ENCODE data around the gene PCSK4. TPM values are rescaled to one million over a fixed set of nuclear protein-coding genes. Genes with fewer than 3 reads are reported as not detected.
"Not testable (repeated sequence)": the region's sequence is repeated elsewhere in the genome, so short reads cannot be mapped to it uniquely, and the experiment has no call there.

Gene PCSK4
- total RNA-seq, 1 donor from 2014 or later = 1.3 TPM

- Histone ChIP-seq H3K36me3 (peaks cover 4% of the 10 kb centered on the region), H3K9me3 (replicated peaks) (no peaks in the 10 kb centered on the region), H3K4me1 (peaks cover 32% of the 10 kb centered on the region), H3K27me3 (ENCODE audit: low read depth) (no peaks in the 10 kb centered on the region), H3K4me3 (peak within 1 kb of the TSS; percentile 100), H3K27ac (replicated peaks) (peak within 1 kb of the TSS; percentile 86)
- no peak for TF ChIP-seq CTCF (IDR thresholded peaks at IDR 0.05; ENCODE audit: borderline replicate concordance)
- DNase-seq = peak; percentile 94
- intact Hi-C loops (cut with micrococcal nuclease) = no loop called here
Observed at GRCh38 chr19:1478934-1479707, 11.0 kb downstream of the PCSK4 start, which contains the start of gene C19orf25. C19orf25 (minus strand) TSS chr19:1479215; CDS start chr19:1478903, 312 bp downstream.

GRCh38 chr19:1477056-1477455 lies 13.1 kb downstream of the PCSK4 start:
- H3K4me3 ChIP-seq; H3K27ac ChIP-seq (replicated peaks); intact Hi-C loops (cut with micrococcal nuclease); H3K9me3 ChIP-seq (replicated peaks); DNase-seq; H3K27me3 ChIP-seq (ENCODE audit: low read depth); H3K36me3 ChIP-seq: not testable (repeated sequence)
- peaks cover 43% of the 10 kb centered on the region for H3K4me1 ChIP-seq

- H3K9me3 ChIP-seq (replicated peaks) = no peaks in the 10 kb centered on the region
- DNase-seq = no peak
- intact Hi-C loops (cut with micrococcal nuclease) = no loop called here
- H3K36me3 ChIP-seq = peaks cover 4% of the 10 kb centered on the region
- TF ChIP-seq CTCF (IDR thresholded peaks at IDR 0.05; ENCODE audit: borderline replicate concordance) = no peak
- peaks cover 21% of the 10 kb centered on the region for H3K27me3 ChIP-seq (ENCODE audit: low read depth)
- no peak overlapping the region for H3K27ac ChIP-seq (replicated peaks)
- no peak overlapping the region for H3K4me3 ChIP-seq
- peaks cover 54% of the 10 kb centered on the region for H3K4me1 ChIP-seq
Observed at GRCh38 chr19:1475751-1476437, 14.3 kb downstream of the PCSK4 start.

GRCh38 chr19:1474765-1475351 lies 15.3 kb downstream of the PCSK4 start:
- intact Hi-C loops (cut with micrococcal nuclease) = no loop called here
- no peaks in the 10 kb centered on the region for H3K9me3 ChIP-seq (replicated peaks)
- peaks cover 32% of the 10 kb centered on the region for H3K27me3 ChIP-seq (ENCODE audit: low read depth)
- H3K4me3 ChIP-seq = no peak overlapping the region
- no peak for TF ChIP-seq CTCF (IDR thresholded peaks at IDR 0.05; ENCODE audit: borderline replicate concordance)
- no peak for DNase-seq
- H3K4me1 ChIP-seq = peaks cover 65% of the 10 kb centered on the region
- H3K36me3 ChIP-seq = peaks cover 4% of the 10 kb centered on the region
- H3K27ac ChIP-seq (replicated peaks) = peak overlapping the region; percentile 60

GRCh38 chr19:1474011-1474764 lies 16.0 kb downstream of the PCSK4 start:
- Histone ChIP-seq H3K4me1 (peaks cover 62% of the 10 kb centered on the region), H3K27me3 (ENCODE audit: low read depth) (peaks cover 37% of the 10 kb centered on the region), H3K36me3 (peaks cover 4% of the 10 kb centered on the region), H3K9me3 (replicated peaks) (no peaks in the 10 kb centered on the region), H3K4me3 (no peak overlapping the region), H3K27ac (replicated peaks) (peak overlapping the region; percentile 60)
- DNase-seq = peak; percentile 46
- no peak for TF ChIP-seq CTCF (IDR thresholded peaks at IDR 0.05; ENCODE audit: borderline replicate concordance)
- intact Hi-C loops (cut with micrococcal nuclease) = no loop called here

All from left ventricle myocardium inferior (tissue), 1 donor.